K562 (cell line): ENCODE measurements around the gene SLC2A13. TPM values are rescaled to one million over a fixed set of nuclear protein-coding genes. Genes with fewer than 3 reads are reported as not detected.

Source experiments
- ATAC-seq: fragments of 200-7000 bp; cut with Tn5 transposase; 3 replicates; pipeline ENCODE4 v1.9.1; 2020; ENCODE audit warnings: moderate library complexity
- BruUV-seq: library from RNA; stranded (reverse); fragments of 400-500 nt; replicated peaks from 2 replicates; lab custom pipeline; 2021; lab: Mats Ljungman, UMichigan
- CTCF ChIA-PET: fragments of 300-600 bp; formaldehyde crosslinking; extraction: SDS; loops from one replicate; lab custom pipeline; 2021; ENCODE audit warnings: low intra/inter-chr PET ratio; lab: Yijun Ruan, JAX
- POLR2A ChIA-PET: fragments of 300-600, 350-650 bp; sonication (Branson Sonifier 250); formaldehyde crosslinking; extraction: SDS; loops from one replicate; lab custom pipeline; 2021; ENCODE audit warnings: antibody characterized with exemption, inconsistent platforms; lab: Yijun Ruan, JAX
- DNase-seq, 4 experiments: peaks; one replicate each; pipeline versions ENCODE4 v3.0.0 to v3.0.0-alpha.2; 2011 to 2018; ENCODE audit warnings: low spot score in 3 of 4, mixed read lengths in 3 of 4; ENCODE audit errors: extremely low read depth in 1 of 4
- FAIRE-seq: peaks from 2 replicates; lab custom pipeline; 2011; peaks lifted over from hg19 to GRCh38; lab: Jason Lieb, UNC
- H2AFZ ChIP-seq: 2 replicates; pipeline ENCODE4 v1.6.0; 2011; ENCODE audit warnings: low read depth, low read length, control low read depth, inconsistent platforms
- H3K27ac ChIP-seq: fragments of 200-600 bp; 3 replicates; pipeline ENCODE4 v1.8.0; 2011; ENCODE audit warnings: low read depth, mild to moderate bottlenecking, control low read depth, inconsistent platforms, low read length, moderate library complexity, mixed read lengths; ENCODE audit errors: extremely low read depth
- H3K27me3 ChIP-seq, 2 experiments: fragments of 300-600 bp in 1 of 2; 2 replicates in 1 of 2; 3 replicates in 1 of 2; pipeline versions ENCODE4 v1.6.0 to v1.8.0; 2011; ENCODE audit warnings: inconsistent platforms in 2 of 2, low read length in 2 of 2, mild to moderate bottlenecking in 1 of 2, mixed read lengths in 1 of 2, moderate library complexity in 1 of 2; ENCODE audit not compliant: control insufficient read depth in 2 of 2, insufficient read depth in 2 of 2
- H3K36me3 ChIP-seq: fragments of 300-600 bp; 3 replicates; pipeline ENCODE4 v1.8.0; 2011; ENCODE audit warnings: mild to moderate bottlenecking, low read length, inconsistent platforms; ENCODE audit not compliant: control insufficient read depth, insufficient read depth
- H3K4me1 ChIP-seq, 2 experiments: fragments of 200-600 bp in 1 of 2; replicated peaks in 1 of 2; 2 replicates in 1 of 2; 3 replicates in 1 of 2; pipeline versions ENCODE4 v1.5.1 to v1.8.0; 2011; ENCODE audit warnings: inconsistent platforms in 2 of 2, low read length in 2 of 2, mild to moderate bottlenecking in 1 of 2, mixed read lengths in 1 of 2, moderate library complexity in 1 of 2; ENCODE audit not compliant: control insufficient read depth in 2 of 2, insufficient read depth in 2 of 2
- H3K4me2 ChIP-seq: 2 replicates; pipeline ENCODE4 v1.6.1; 2011; ENCODE audit warnings: low read length, control low read depth, inconsistent platforms, mixed read lengths; ENCODE audit not compliant: insufficient read depth
- H3K4me3 ChIP-seq: fragments of 200-600 bp; sonication (generic), shearing (Covaris generic); 2 replicates; pipeline ENCODE4 v1.5.1; 2016; ENCODE audit warnings: control low read depth, inconsistent platforms
- H3K79me2 ChIP-seq: fragments of 200-600 bp; 3 replicates; pipeline ENCODE4 v1.8.0; 2011; ENCODE audit warnings: low read length, inconsistent platforms; ENCODE audit not compliant: control insufficient read depth, insufficient read depth
- H3K9ac ChIP-seq, 2 experiments: 2 replicates each; pipeline versions ENCODE4 v1.6.0 to v1.6.1; 2011; ENCODE audit warnings: low read depth in 2 of 2, low read length in 2 of 2, control low read depth in 1 of 2, inconsistent platforms in 1 of 2, mild to moderate bottlenecking in 1 of 2, mixed read lengths in 1 of 2; ENCODE audit not compliant: insufficient read depth in 1 of 2
- H3K9me1 ChIP-seq: one replicate; pipeline ENCODE4 v1.6.0; 2011; ENCODE audit warnings: inconsistent platforms, mild to moderate bottlenecking, low read length, moderate library complexity; ENCODE audit not compliant: control insufficient read depth, insufficient read depth
- H3K9me3 ChIP-seq: replicated peaks from 2 replicates; pipeline ENCODE4 v1.5.1; 2011; ENCODE audit warnings: low read depth, low read length, inconsistent platforms; ENCODE audit not compliant: control insufficient read depth, insufficient read depth
- H4K20me1 ChIP-seq: replicated peaks from 2 replicates; pipeline ENCODE4 v1.6.1; 2011; ENCODE audit warnings: low read length, inconsistent platforms, mixed read lengths; ENCODE audit not compliant: control insufficient read depth, insufficient read depth
- BCL6 ChIP-seq: fragments of 250-450 bp; sonication (Bioruptor Pico); IDR thresholded peaks from 2 replicates; pipeline ENCODE4 v1.4.0; 2020
- ETV1 ChIP-seq: fragments of 450-650 bp; conservative IDR thresholded peaks from 2 replicates; pipeline ENCODE4 v1.6.1; 2016; ENCODE audit warnings: missing genetic modification characterization, control low read depth, low read depth, missing compliant biosample characterization
- GTF2E2 ChIP-seq: fragments of 200-800 bp; sonication (Bioruptor generic); IDR thresholded peaks from 2 replicates; pipeline ENCODE4 v1.6.1; 2016; ENCODE audit warnings: missing genetic modification characterization, missing compliant biosample characterization
- OTX1 ChIP-seq: fragments of 450-650 bp; formaldehyde crosslinking; IDR thresholded peaks from 2 replicates; pipeline ENCODE4 v1.4.0; 2022; ENCODE audit warnings: mild to moderate bottlenecking
- PATZ1 ChIP-seq: fragments of 250-450 bp; sonication (Bioruptor Pico); IDR thresholded peaks from 2 replicates; pipeline ENCODE4 v1.5.0; 2020; ENCODE audit warnings: mild to moderate bottlenecking, borderline replicate concordance
- PHB2 ChIP-seq: fragments of 450-650 bp; IDR thresholded peaks from 2 replicates; pipeline ENCODE4 v1.6.1; 2017; ENCODE audit warnings: low read depth
- RB1 ChIP-seq: fragments of 450-650 bp; IDR thresholded peaks from 2 replicates; pipeline ENCODE4 v1.6.1; 2017; ENCODE audit warnings: low read depth, mild to moderate bottlenecking
- RBM14 ChIP-seq: fragments of 200-400 bp; formaldehyde crosslinking; IDR thresholded peaks from 2 replicates; pipeline ENCODE4 v1.6.1; 2018; ENCODE audit warnings: low read depth, mild to moderate bottlenecking, low read length, moderate library complexity, borderline replicate concordance; ENCODE audit not compliant: insufficient read depth
- TEAD2 ChIP-seq: fragments of 450-650 bp; IDR thresholded peaks from 2 replicates; pipeline ENCODE4 v1.6.1; 2016; ENCODE audit warnings: missing genetic modification characterization, control low read depth, missing compliant biosample characterization
- TRIM24 ChIP-seq, 2 experiments: fragments of 450-650 bp; IDR thresholded peaks; 2 replicates each; pipeline ENCODE4 v1.6.1; 2016
- ZBTB43 ChIP-seq: sonication (generic); formaldehyde crosslinking; IDR thresholded peaks from 2 replicates; pipeline ENCODE4 v1.8.0; 2023; ENCODE audit warnings: mild to moderate bottlenecking, missing genetic modification reagents
- ZNF407 ChIP-seq: fragments of 450-650 bp; IDR thresholded peaks from 2 replicates; pipeline ENCODE4 v1.6.1; 2016; ENCODE audit warnings: low read depth
- ZZZ3 ChIP-seq: fragments of 450-650 bp; IDR thresholded peaks from 2 replicates; pipeline ENCODE4 v1.6.1; 2016; ENCODE audit warnings: antibody characterized with exemption, mild to moderate bottlenecking, moderate library complexity
- WGBS: fragments of 100-300 bp; shearing (Covaris generic); methylation state at CpG from one replicate; pipeline ENCODE4 v1.1.6; 2016; ENCODE audit warnings: low coverage, mixed read lengths; ENCODE audit not compliant: insufficient coverage; ENCODE audit errors: missing lambda C conversion rate; 5-methylcytosine and 5-hydroxymethylcytosine counted together
- in situ Hi-C: fragments of 300-500 bp; cut with MboI; formaldehyde crosslinking; loops from 4 replicates; pipeline ENCODE4 v1.15.0; 2018; ENCODE audit warnings: inconsistent platforms, mixed read lengths
- intact Hi-C: fragments of 100-400 bp; cut with micrococcal nuclease; formaldehyde crosslinking; loops from 2 replicates; pipeline ENCODE4 v1.14.2; 2022
- polyA plus RNA-seq, 8 experiments: library from polyadenylated mRNA; depleted of rRNA in 4 of 8; stranded (reverse) in 5 of 8; unstranded in 3 of 8; fragments of >200 nt; fragmentation: Nextera tagmentation in 2 of 8; fragmentation: Illumina TruSeq in 1 of 8; extraction: Ambion mirVana in 2 of 8; extraction: Trizol in 1 of 8; gene quantifications; 2 replicates each; pipeline versions ENCODE4 v1.2.1 to v1.2.3, GENCODE V29; 2011 to 2014; ENCODE audit warnings: inconsistent platforms in 1 of 8, missing spikeins in 1 of 8
- total RNA-seq, 7 experiments: library from RNA; depleted of rRNA in 6 of 7; stranded (reverse); fragments of >200 nt in 6 of 7; fragmentation: Illumina TruSeq in 2 of 7; extraction: Trizol in 2 of 7; gene quantifications; 2 replicates each; pipeline versions ENCODE4 v1.2.1 to v1.2.3, GENCODE V29; 2011 to 2021; ENCODE audit warnings: low replicate concordance in 1 of 7

SLC2A13 gene
- total and polyA plus RNA-seq, 9 of the 15 experiments (the other 6 are each of a cell fraction or from before 2014, with no cell fraction given): 1.7 to 12.4 (median 9.0) TPM

GRCh38 chr12:39930101-39930500 is 175.8 kb downstream of the SLC2A13 start:
- ChIA-PET POLR2A (no interaction called here), CTCF (no interaction called here)
- H3K4me2 ChIP-seq: no peak overlapping the region
- no peak for FAIRE-seq
- no TSS peak for BruUV-seq
- H2AFZ ChIP-seq: no peak overlapping the region
- no peaks in the 10 kb centered on the region for H3K9me3 ChIP-seq
- no peak overlapping the region for H3K4me3 ChIP-seq
- no peak for DNase-seq
- no peaks in the 10 kb centered on the region for H3K36me3 ChIP-seq
- no peak overlapping the region for H3K27ac ChIP-seq
- 6% methylated on average over 1 of the region's 3 CpGs for WGBS
- no peaks in the 10 kb centered on the region for H3K27me3 ChIP-seq
- no peaks in the 10 kb centered on the region; the same call in 2 of the 3 replicates for H3K79me2 ChIP-seq
- TF ChIP-seq TRIM24 (IDR thresholded peaks at IDR 0.05) (no peak), BCL6 (CRISPR knock-in tag) (no peak), PATZ1 (no peak), ZZZ3 (no peak), OTX1 (CRISPR knock-in tag) (no peak), TEAD2 (no peak), RBM14 (no peak), ZBTB43 (no peak), ZNF407 (no peak), GTF2E2 (no peak), ETV1 (tag) (no peak), PHB2 (no peak), RB1 (no peak)
- no peaks in the 10 kb centered on the region for H3K4me1 ChIP-seq
- H4K20me1 ChIP-seq: no peaks in the 10 kb centered on the region
- no peaks in the 10 kb centered on the region for H3K9me1 ChIP-seq
- in situ Hi-C loops: no loop called here
- intact Hi-C loops: no loop called here
- H3K9ac ChIP-seq: no peak overlapping the region
- ATAC-seq: no peak
